ENCODE results near the gene MRPS6.
A peak's percentile ranks its signal among the peaks of the same experiment; 100 is the strongest.

MRPS6 gene

GRCh38 chr21:34037009-34037795 lies 36.2 kb upstream of the MRPS6 start:
- H2BK5ac ChIP-seq (ENCODE audit: low read depth, low read length, poor library complexity, severe bottlenecking), result no peak overlapping the region
- peak overlapping the region in 1 of 2 experiments; percentile 22 for H3K14ac ChIP-seq (ENCODE audit: low read length in 2 of 2)
- no peak overlapping the region for H3K4me2 ChIP-seq (ENCODE audit: low read length, poor library complexity, severe bottlenecking)
- no peak overlapping the region for H3K18ac ChIP-seq (ENCODE audit: low read depth in 1 of 2, low read length in 2 of 2)
- H3K4me1 ChIP-seq (ENCODE audit: control insufficient read depth, insufficient read depth, low read depth, low read length), result peaks cover 14% of the 10 kb centered on the region
- H2BK15ac ChIP-seq (ENCODE audit: low read depth, poor library complexity, severe bottlenecking), result peak overlapping the region; percentile 9
- no peak overlapping the region for H3K4me3 ChIP-seq (ENCODE audit: insufficient read depth in 1 of 2, low read depth in 1 of 2, low read length in 2 of 2)
- no peaks in the 10 kb centered on the region for H3K36me3 ChIP-seq (ENCODE audit: control insufficient read depth in 1 of 2, insufficient read depth in 2 of 2, low read depth in 1 of 2, low read length in 2 of 2)
- H3K27me3 ChIP-seq (ENCODE audit: control insufficient read depth in 1 of 2, insufficient read depth in 1 of 2, low read length in 2 of 2), result no peaks in the 10 kb centered on the region
- H3K4ac ChIP-seq (ENCODE audit: low read depth in 1 of 2, low read length in 2 of 2), result peak overlapping the region in 1 of 2 experiments; percentile 10
- peak; percentile 42 for DNase-seq
- H3K9ac ChIP-seq (ENCODE audit: low read length), result no peak overlapping the region
- peak overlapping the region; percentile 52 for H3K27ac ChIP-seq (ENCODE audit: low read length, poor library complexity, severe bottlenecking)
- no peak overlapping the region for H3K23ac ChIP-seq (ENCODE audit: low read length in 2 of 2)
- no peak overlapping the region for H2BK120ac ChIP-seq (ENCODE audit: low read depth, low read length)
- H3K79me1 ChIP-seq (replicated peaks; ENCODE audit: low read length, poor library complexity, severe bottlenecking), result no peaks in the 10 kb centered on the region
- no peak overlapping the region for H2AFZ ChIP-seq (ENCODE audit: low read depth, low read length)
- H4K8ac ChIP-seq (ENCODE audit: low read length), result no peak overlapping the region
- no peak overlapping the region for H4K91ac ChIP-seq (ENCODE audit: low read length)
- H2BK12ac ChIP-seq (ENCODE audit: low read length in 2 of 2), result no peak overlapping the region
- WGBS, result 74% methylated on average over 9 of the region's 11 CpGs
- peak overlapping the region; percentile 97 for H2AK5ac ChIP-seq (ENCODE audit: low read length, severe bottlenecking)
- no peaks in the 10 kb centered on the region for H3K9me3 ChIP-seq (ENCODE audit: control insufficient read depth, low read length)

GRCh38 chr21:34039678-34040382 lies 33.5 kb upstream of the MRPS6 start:
- Histone ChIP-seq H3K4me2 (ENCODE audit: low read length, poor library complexity, severe bottlenecking) (no peak overlapping the region), H3K4me3 (ENCODE audit: insufficient read depth in 1 of 2, low read depth in 1 of 2, low read length in 2 of 2) (no peak overlapping the region), H2BK12ac (ENCODE audit: low read length in 2 of 2) (no peak overlapping the region), H3K4me1 (ENCODE audit: control insufficient read depth, insufficient read depth, low read depth, low read length) (peaks cover 12% of the 10 kb centered on the region), H3K23ac (ENCODE audit: low read length in 2 of 2) (no peak overlapping the region), H2BK5ac (ENCODE audit: low read depth, low read length, poor library complexity, severe bottlenecking) (no peak overlapping the region), H4K8ac (ENCODE audit: low read length) (no peak overlapping the region), H2BK120ac (ENCODE audit: low read depth, low read length) (no peak overlapping the region), H3K79me1 (replicated peaks; ENCODE audit: low read length, poor library complexity, severe bottlenecking) (no peaks in the 10 kb centered on the region), H2AFZ (ENCODE audit: low read depth, low read length) (no peak overlapping the region), H2BK15ac (ENCODE audit: low read depth, poor library complexity, severe bottlenecking) (no peak overlapping the region), H3K9me3 (ENCODE audit: control insufficient read depth, low read length) (no peaks in the 10 kb centered on the region), H2AK5ac (ENCODE audit: low read length, severe bottlenecking) (peak overlapping the region; percentile 47), H4K91ac (ENCODE audit: low read length) (no peak overlapping the region), H3K18ac (ENCODE audit: low read depth in 1 of 2, low read length in 2 of 2) (no peak overlapping the region), H3K14ac (ENCODE audit: low read length in 2 of 2) (no peak overlapping the region), H3K4ac (ENCODE audit: low read depth in 1 of 2, low read length in 2 of 2) (no peak overlapping the region), H3K9ac (ENCODE audit: low read length) (no peak overlapping the region), H3K36me3 (ENCODE audit: control insufficient read depth in 1 of 2, insufficient read depth in 2 of 2, low read depth in 1 of 2, low read length in 2 of 2) (no peaks in the 10 kb centered on the region), H3K27ac (ENCODE audit: low read length, poor library complexity, severe bottlenecking) (no peak overlapping the region), H3K27me3 (ENCODE audit: control insufficient read depth in 1 of 2, insufficient read depth in 1 of 2, low read length in 2 of 2) (no peaks in the 10 kb centered on the region)
- no peak for DNase-seq
- 80% methylated on average over 10 of the region's 10 CpGs for WGBS

- Histone ChIP-seq H3K4me3 (ENCODE audit: insufficient read depth in 1 of 2, low read depth in 1 of 2, low read length in 2 of 2) (no peak overlapping the region), H2BK120ac (ENCODE audit: low read depth, low read length) (no peak overlapping the region), H4K91ac (ENCODE audit: low read length) (no peak overlapping the region), H3K9me3 (ENCODE audit: control insufficient read depth, low read length) (no peaks in the 10 kb centered on the region), H3K27ac (ENCODE audit: low read length, poor library complexity, severe bottlenecking) (no peak overlapping the region), H3K14ac (ENCODE audit: low read length in 2 of 2) (no peak overlapping the region), H3K4me1 (ENCODE audit: control insufficient read depth, insufficient read depth, low read depth, low read length) (no peaks in the 10 kb centered on the region), H4K8ac (ENCODE audit: low read length) (no peak overlapping the region), H2BK12ac (ENCODE audit: low read length in 2 of 2) (no peak overlapping the region), H3K9ac (ENCODE audit: low read length) (no peak overlapping the region), H3K4ac (ENCODE audit: low read depth in 1 of 2, low read length in 2 of 2) (no peak overlapping the region), H2BK15ac (ENCODE audit: low read depth, poor library complexity, severe bottlenecking) (no peak overlapping the region), H3K4me2 (ENCODE audit: low read length, poor library complexity, severe bottlenecking) (no peak overlapping the region), H3K79me1 (replicated peaks; ENCODE audit: low read length, poor library complexity, severe bottlenecking) (no peaks in the 10 kb centered on the region), H2AFZ (ENCODE audit: low read depth, low read length) (no peak overlapping the region), H3K23ac (ENCODE audit: low read length in 2 of 2) (no peak overlapping the region), H3K36me3 (ENCODE audit: control insufficient read depth in 1 of 2, insufficient read depth in 2 of 2, low read depth in 1 of 2, low read length in 2 of 2) (no peaks in the 10 kb centered on the region), H3K18ac (ENCODE audit: low read depth in 1 of 2, low read length in 2 of 2) (no peak overlapping the region), H2AK5ac (ENCODE audit: low read length, severe bottlenecking) (no peak overlapping the region), H2BK5ac (ENCODE audit: low read depth, low read length, poor library complexity, severe bottlenecking) (no peak overlapping the region), H3K27me3 (ENCODE audit: control insufficient read depth in 1 of 2, insufficient read depth in 1 of 2, low read length in 2 of 2) (no peaks in the 10 kb centered on the region)
- DNase-seq, result no peak
- 86% methylated on average over 1 of the region's 1 CpG for WGBS
Measured at GRCh38 chr21:34042735-34043134, 30.6 kb upstream of the MRPS6 start.

GRCh38 chr21:34043333-34043732 lies 30.0 kb upstream of the MRPS6 start:
- Histone ChIP-seq H2AFZ (ENCODE audit: low read depth, low read length) (no peak overlapping the region), H3K9ac (ENCODE audit: low read length) (no peak overlapping the region), H3K79me1 (replicated peaks; ENCODE audit: low read length, poor library complexity, severe bottlenecking) (no peaks in the 10 kb centered on the region), H4K8ac (ENCODE audit: low read length) (no peak overlapping the region), H3K9me3 (ENCODE audit: control insufficient read depth, low read length) (no peaks in the 10 kb centered on the region), H3K4ac (ENCODE audit: low read depth in 1 of 2, low read length in 2 of 2) (no peak overlapping the region), H2BK12ac (ENCODE audit: low read length in 2 of 2) (no peak overlapping the region), H3K14ac (ENCODE audit: low read length in 2 of 2) (no peak overlapping the region), H3K4me2 (ENCODE audit: low read length, poor library complexity, severe bottlenecking) (no peak overlapping the region), H3K27ac (ENCODE audit: low read length, poor library complexity, severe bottlenecking) (no peak overlapping the region), H3K18ac (ENCODE audit: low read depth in 1 of 2, low read length in 2 of 2) (no peak overlapping the region), H3K4me1 (ENCODE audit: control insufficient read depth, insufficient read depth, low read depth, low read length) (no peaks in the 10 kb centered on the region), H2BK5ac (ENCODE audit: low read depth, low read length, poor library complexity, severe bottlenecking) (no peak overlapping the region), H3K4me3 (ENCODE audit: insufficient read depth in 1 of 2, low read depth in 1 of 2, low read length in 2 of 2) (no peak overlapping the region), H2AK5ac (ENCODE audit: low read length, severe bottlenecking) (no peak overlapping the region), H4K91ac (ENCODE audit: low read length) (no peak overlapping the region), H3K36me3 (ENCODE audit: control insufficient read depth in 1 of 2, insufficient read depth in 2 of 2, low read depth in 1 of 2, low read length in 2 of 2) (no peaks in the 10 kb centered on the region), H3K23ac (ENCODE audit: low read length in 2 of 2) (no peak overlapping the region), H2BK120ac (ENCODE audit: low read depth, low read length) (no peak overlapping the region), H3K27me3 (ENCODE audit: control insufficient read depth in 1 of 2, insufficient read depth in 1 of 2, low read length in 2 of 2) (no peaks in the 10 kb centered on the region), H2BK15ac (ENCODE audit: low read depth, poor library complexity, severe bottlenecking) (no peak overlapping the region)
- 92% methylated on average over 4 of the region's 4 CpGs for WGBS
- DNase-seq, result no peak

All from mesenchymal stem cell (in vitro differentiated cells and primary cell).